Gastrocnemius medialis (tissue), 4 donors: ENCODE data around the gene MAMDC4. TPM values are rescaled to one million over a fixed set of nuclear protein-coding genes. Genes with fewer than 3 reads are reported as not detected.

ENCODE experiments used
- ATAC-seq, 2 donors: fragments of 150-250 bp; one replicate each; pipeline ENCODE4 v1.9.1; 2016
- DNase-seq, 2 donors: peaks; one replicate each; pipeline ENCODE4 v3.0.0-alpha.2; 2019
- H3K27ac ChIP-seq, 4 donors: fragments of 200-600 bp; sonication (generic); 1 replicate in 1 of 4; 2 replicates in 3 of 4; pipeline ENCODE4 v1.5.1; 2016 to 2018; ENCODE audit warnings: mild to moderate bottlenecking in 2 of 4, moderate library complexity in 1 of 4
- H3K27me3 ChIP-seq, 3 donors: fragments of 200-600 bp; sonication (generic) in 2 of 3; 1 replicate in 1 of 3; 2 replicates in 2 of 3; pipeline versions ENCODE4 v1.5.1 to v1.6.0; 2016 to 2019; ENCODE audit warnings: mild to moderate bottlenecking in 1 of 3, moderate library complexity in 1 of 3
- H3K36me3 ChIP-seq, 2 donors: fragments of 200-600 bp; sonication (generic) in 1 of 2; one replicate each; pipeline ENCODE4 v1.5.1; 2017 to 2018
- H3K4me1 ChIP-seq, 2 donors: fragments of 200-600 bp; sonication (generic) in 1 of 2; one replicate each; pipeline ENCODE4 v1.5.1; 2016 to 2017; ENCODE audit warnings: mild to moderate bottlenecking in 2 of 2
- H3K4me3 ChIP-seq, 4 donors: fragments of 200-600 bp; sonication (generic) in 3 of 4; 1 replicate in 1 of 4; 2 replicates in 3 of 4; pipeline ENCODE4 v1.5.1; 2016 to 2019; ENCODE audit warnings: mild to moderate bottlenecking in 2 of 4
- H3K9me3 ChIP-seq, 3 donors: fragments of 200-600 bp; sonication (generic) in 2 of 3; 1 replicate in 1 of 3; 2 replicates in 2 of 3; pipeline ENCODE4 v1.5.1; 2016 to 2019
- POLR2A ChIP-seq, 2 donors: fragments of 450-650 bp; IDR thresholded peaks; one replicate each; pipeline ENCODE4 v1.6.1; 2017; ENCODE audit warnings: antibody characterized with exemption in 2 of 2, mild to moderate bottlenecking in 2 of 2, moderate library complexity in 2 of 2
- in situ Hi-C, 4 donors: fragments of 200-750 bp; cut with MboI; loops; one replicate each; pipeline versions ENCODE4 v1.15.0 to v1.8.0; 2017; ENCODE audit warnings: low sequenced_read_pairs in 4 of 4
- intact Hi-C: fragments of 100-400 bp; cut with DNase I; formaldehyde crosslinking; loops from one replicate; pipeline ENCODE4 v1.15.1; 2023; ENCODE audit warnings: low total_unique reads
- total RNA-seq, 4 donors: library from RNA; depleted of rRNA; stranded (reverse); fragments of >200 nt; gene quantifications; one replicate each; pipeline versions ENCODE4 v1.1.0 to v1.2.3, GENCODE V29; 2016
- TF ChIP-seq, protein P1 (sequence below), 5 experiments: fragments of 450-650 bp in 3 of 5; fragments of 200-600 bp in 2 of 5; sonication (generic) in 2 of 5; IDR thresholded peaks in 4 of 5; conservative IDR thresholded peaks in 1 of 5; 1 replicate in 4 of 5; 2 replicates in 1 of 5; pipeline ENCODE4 v1.5.1; 2016 to 2019; ENCODE audit warnings: antibody characterized with exemption in 5 of 5, mild to moderate bottlenecking in 3 of 5, moderate library complexity in 3 of 5

Gene MAMDC4
- total RNA-seq, 4 donors from 2014 or later = 0.95 to 2.3 (median 1.7) TPM

DNA sequence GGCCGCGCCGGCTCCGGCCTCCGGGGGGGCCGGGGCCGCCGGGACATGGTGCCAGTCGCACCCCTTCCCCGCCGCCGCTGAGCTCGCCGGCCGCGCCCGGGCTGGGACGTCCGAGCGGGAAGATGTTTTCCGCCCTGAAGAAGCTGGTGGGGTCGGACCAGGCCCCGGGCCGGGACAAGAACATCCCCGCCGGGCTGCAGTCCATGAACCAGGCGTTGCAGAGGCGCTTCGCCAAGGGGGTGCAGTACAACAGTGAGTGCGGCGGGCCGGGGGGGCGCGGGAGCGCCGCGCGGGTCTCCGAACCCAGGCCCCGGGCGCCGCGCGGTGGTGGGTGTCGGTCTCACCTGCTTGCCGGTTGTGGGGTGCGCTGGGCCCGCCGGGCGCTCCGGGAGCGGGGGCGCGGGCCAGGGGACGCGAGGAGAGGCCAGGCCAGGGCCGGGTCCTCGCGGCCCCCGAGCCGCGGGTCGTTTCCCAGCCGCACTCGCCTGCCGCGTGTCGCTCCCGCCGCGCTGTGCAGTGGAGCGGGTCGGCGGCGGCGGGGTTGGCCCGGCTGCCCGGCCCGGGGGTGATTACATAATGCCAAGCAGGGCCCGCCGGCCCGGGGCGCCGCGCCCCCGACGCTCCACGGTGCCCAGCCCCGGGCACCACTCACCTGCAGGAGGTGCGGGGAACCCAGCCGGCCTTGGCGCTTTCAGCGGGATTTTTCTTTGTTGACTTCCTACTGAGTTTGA is 43.9 kb upstream of the MAMDC4 start:
- Histone ChIP-seq H3K4me3 (peak overlapping the region; percentile 76 to 98 (median 92)), H3K9me3 (no peaks in the 10 kb centered on the region), H3K27ac (peak overlapping the region; percentile 80 to 94 (median 88)), H3K27me3 (no peaks in the 10 kb centered on the region), H3K4me1 (peaks cover 31 to 35% of the 10 kb centered on the region in 2 donors), H3K36me3 (peaks cover 0 to 5% of the 10 kb centered on the region in 2 donors)
- TF ChIP-seq, protein P1, sequence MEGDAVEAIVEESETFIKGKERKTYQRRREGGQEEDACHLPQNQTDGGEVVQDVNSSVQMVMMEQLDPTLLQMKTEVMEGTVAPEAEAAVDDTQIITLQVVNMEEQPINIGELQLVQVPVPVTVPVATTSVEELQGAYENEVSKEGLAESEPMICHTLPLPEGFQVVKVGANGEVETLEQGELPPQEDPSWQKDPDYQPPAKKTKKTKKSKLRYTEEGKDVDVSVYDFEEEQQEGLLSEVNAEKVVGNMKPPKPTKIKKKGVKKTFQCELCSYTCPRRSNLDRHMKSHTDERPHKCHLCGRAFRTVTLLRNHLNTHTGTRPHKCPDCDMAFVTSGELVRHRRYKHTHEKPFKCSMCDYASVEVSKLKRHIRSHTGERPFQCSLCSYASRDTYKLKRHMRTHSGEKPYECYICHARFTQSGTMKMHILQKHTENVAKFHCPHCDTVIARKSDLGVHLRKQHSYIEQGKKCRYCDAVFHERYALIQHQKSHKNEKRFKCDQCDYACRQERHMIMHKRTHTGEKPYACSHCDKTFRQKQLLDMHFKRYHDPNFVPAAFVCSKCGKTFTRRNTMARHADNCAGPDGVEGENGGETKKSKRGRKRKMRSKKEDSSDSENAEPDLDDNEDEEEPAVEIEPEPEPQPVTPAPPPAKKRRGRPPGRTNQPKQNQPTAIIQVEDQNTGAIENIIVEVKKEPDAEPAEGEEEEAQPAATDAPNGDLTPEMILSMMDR (IDR thresholded peaks at IDR 0.05 in 4 of 5, conservative IDR thresholded peaks at IDR 0.05 in 1 of 5) = peak in 2 of 5 experiments; percentile 6 to 10
- peak in 1 of 2 donors; percentile 14 for TF ChIP-seq POLR2A (IDR thresholded peaks at IDR 0.05)
- in situ Hi-C loops (no loop called here), intact Hi-C loops (no loop called here)
- DNase-seq (peak in 1 of 2 donors; percentile 36), ATAC-seq (peak; percentile 49 to 53)

DNA sequence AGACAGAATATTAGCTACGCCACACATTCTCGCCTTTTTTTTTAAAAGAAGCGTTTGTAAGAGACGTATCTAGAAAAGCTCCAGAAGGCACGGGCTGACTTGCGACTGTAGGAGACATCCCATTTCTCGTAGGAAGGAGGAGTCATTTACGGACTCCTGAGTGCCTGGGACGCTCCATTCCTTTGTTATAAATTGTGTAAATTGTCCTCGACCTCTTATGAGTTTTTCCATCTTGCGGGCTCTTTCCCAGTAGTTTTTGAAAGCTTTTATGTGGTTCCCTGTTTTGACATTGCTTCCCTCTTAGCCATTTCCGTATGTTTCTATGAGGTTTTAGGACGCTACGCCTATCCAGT is 43.4 kb upstream of the MAMDC4 start:
- Histone ChIP-seq H3K4me3 (peak overlapping the region; percentile 76 to 98 (median 92)), H3K36me3 (peaks cover 0 to 6% of the 10 kb centered on the region in 2 donors), H3K27ac (peak overlapping the region in 3 of 4 donors; percentile 82 to 94 (median 94)), H3K4me1 (peaks cover 31 to 35% of the 10 kb centered on the region in 2 donors), H3K27me3 (no peaks in the 10 kb centered on the region), H3K9me3 (no peaks in the 10 kb centered on the region)
- ATAC-seq (no peak), DNase-seq (no peak)
- TF ChIP-seq, protein P1 (IDR thresholded peaks at IDR 0.05 in 4 of 5, conservative IDR thresholded peaks at IDR 0.05 in 1 of 5) = no peak
- no peak for TF ChIP-seq POLR2A (IDR thresholded peaks at IDR 0.05)
- intact Hi-C loops = no loop called here
- in situ Hi-C loops = no loop called here

DNA sequence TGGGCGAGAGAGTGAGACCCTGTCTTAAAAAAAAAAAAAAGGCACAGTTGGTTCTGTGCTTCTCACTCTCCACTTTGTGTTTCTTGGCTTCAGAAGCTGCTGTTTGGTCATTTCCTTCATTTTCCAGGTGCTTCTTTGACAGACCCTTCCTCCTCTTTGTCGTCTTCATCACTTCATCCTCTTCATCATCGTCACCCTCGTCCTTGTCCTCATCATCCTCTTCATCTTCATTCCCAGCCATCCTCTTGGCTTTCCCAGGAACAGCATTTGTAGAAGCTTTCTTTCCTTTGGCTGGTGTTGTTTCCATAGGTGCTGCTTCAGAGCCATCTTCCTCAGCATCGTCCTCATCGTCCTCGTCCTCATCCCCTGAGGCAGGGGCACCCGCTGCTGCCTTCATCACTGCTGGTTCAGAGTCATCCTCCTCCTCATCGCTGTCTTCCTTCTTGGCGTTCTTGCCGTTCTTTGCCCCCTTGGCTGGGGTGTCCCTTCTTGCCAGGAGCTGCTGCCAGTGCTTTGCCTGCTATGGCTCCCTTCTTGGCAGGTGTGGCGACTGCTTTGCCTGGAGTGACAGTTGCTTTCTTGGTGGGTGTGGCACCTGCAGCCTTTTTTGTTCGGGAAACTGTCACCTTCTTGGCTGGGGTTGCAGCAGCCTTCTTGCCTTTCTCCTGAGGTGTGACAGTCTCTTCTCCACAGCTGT is 37.3 kb upstream of the MAMDC4 start:
- Histone ChIP-seq H3K27me3 (no peaks in the 10 kb centered on the region), H3K27ac (no peak overlapping the region), H3K4me3 (no peak overlapping the region), H3K4me1 (peaks cover 9% of the 10 kb centered on the region in 2 donors), H3K9me3 (no peaks in the 10 kb centered on the region), H3K36me3 (peaks cover 0 to 6% of the 10 kb centered on the region in 2 donors)
- intact Hi-C loops = no loop called here
- DNase-seq (no peak), ATAC-seq (no peak)
- TF ChIP-seq, protein P1 (IDR thresholded peaks at IDR 0.05 in 4 of 5, conservative IDR thresholded peaks at IDR 0.05 in 1 of 5) = no peak
- TF ChIP-seq POLR2A (IDR thresholded peaks at IDR 0.05) = no peak
- in situ Hi-C loops = no loop called here

DNA sequence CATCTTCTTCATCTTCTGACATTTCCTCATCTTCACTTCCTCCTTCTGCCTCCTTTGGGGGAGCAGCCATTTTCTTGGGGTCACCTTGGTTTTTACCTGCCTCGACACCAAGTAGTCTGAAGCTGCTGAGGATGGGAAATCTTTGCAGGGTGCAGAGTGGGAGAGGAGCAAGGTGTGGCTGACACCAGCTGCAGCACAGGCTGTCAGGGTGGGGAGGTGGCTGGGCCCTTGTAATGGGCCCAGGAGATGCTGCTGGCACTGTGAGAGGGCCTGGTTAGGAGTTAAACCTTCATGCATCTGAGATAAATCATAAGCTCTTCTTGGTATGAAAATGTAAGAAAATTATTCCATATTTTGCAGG is 36.7 kb upstream of the MAMDC4 start:
- in situ Hi-C loops = no loop called here
- intact Hi-C loops = no loop called here
- Histone ChIP-seq H3K27ac (no peak overlapping the region), H3K4me3 (no peak overlapping the region), H3K4me1 (peaks cover 4% of the 10 kb centered on the region in 2 donors), H3K9me3 (no peaks in the 10 kb centered on the region), H3K27me3 (no peaks in the 10 kb centered on the region), H3K36me3 (peaks cover 0 to 6% of the 10 kb centered on the region in 2 donors)
- DNase-seq = no peak
- TF ChIP-seq, protein P1 (IDR thresholded peaks at IDR 0.05 in 4 of 5, conservative IDR thresholded peaks at IDR 0.05 in 1 of 5) = no peak
- no peak for TF ChIP-seq POLR2A (IDR thresholded peaks at IDR 0.05)
- no peak for ATAC-seq
